OCI-LY1 (cell line): ENCODE results near the gene LIMS2.

Experiments used
- CTCF ChIP-seq: fragments of 200-600 bp; sonication (generic), shearing (Covaris generic); IDR thresholded peaks from 2 replicates; pipeline ENCODE4 v1.5.1; 2017; ENCODE audit warnings: mild to moderate bottlenecking, antibody characterized with exemption, low read length, moderate library complexity, mixed read lengths
- EZH2 ChIP-seq: fragments of 200-600 bp; sonication (generic), shearing (Covaris generic); IDR thresholded peaks from 2 replicates; pipeline ENCODE4 v1.8.0; 2017; ENCODE audit warnings: borderline replicate concordance, mixed run types, mild to moderate bottlenecking, antibody characterized with exemption, low read length, moderate library complexity, mixed read lengths

GRCh38 chr2:127628767-127629614, 46.3 kb downstream of the LIMS2 start:
- TF ChIP-seq CTCF: no peak
- no peak for TF ChIP-seq EZH2
